ENCODE measurements around the gene STAT6. TPM values are rescaled to one million over a fixed set of nuclear protein-coding genes. Genes with fewer than 3 reads are reported as not detected.
"Not testable (repeated sequence)": the region's sequence is repeated elsewhere in the genome, so short reads cannot be mapped to it uniquely, and the experiment has no call there.

The STAT6 gene
- total and polyA plus RNA-seq, 5 experiments from 2014 or later: 80.2 to 316 (median 97.1) TPM

DNA sequence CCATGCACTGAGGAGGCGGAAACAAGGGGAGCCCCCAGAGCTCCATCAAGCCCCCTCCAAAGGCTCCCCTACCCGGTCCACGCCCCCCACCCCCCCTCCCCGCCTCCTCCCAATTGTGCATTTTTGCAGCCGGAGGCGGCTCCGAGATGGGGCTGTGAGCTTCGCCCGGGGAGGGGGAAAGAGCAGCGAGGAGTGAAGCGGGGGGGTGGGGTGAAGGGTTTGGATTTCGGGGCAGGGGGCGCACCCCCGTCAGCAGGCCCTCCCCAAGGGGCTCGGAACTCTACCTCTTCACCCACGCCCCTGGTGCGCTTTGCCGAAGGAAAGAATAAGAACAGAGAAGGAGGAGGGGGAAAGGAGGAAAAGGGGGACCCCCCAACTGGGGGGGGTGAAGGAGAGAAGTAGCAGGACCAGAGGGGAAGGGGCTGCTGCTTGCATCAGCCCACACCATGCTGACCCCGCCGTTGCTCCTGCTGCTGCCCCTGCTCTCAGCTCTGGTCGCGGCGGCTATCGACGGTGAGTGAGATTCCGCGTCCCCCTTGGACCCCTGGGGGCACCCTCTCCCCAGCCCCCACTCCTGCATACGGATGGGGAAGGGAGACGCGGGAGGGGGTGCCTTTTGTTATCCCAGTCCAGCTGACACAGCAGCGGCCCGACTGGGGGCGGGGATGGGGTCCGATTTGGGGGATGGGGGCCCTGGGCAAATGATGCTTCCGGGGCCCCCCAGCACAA lies 17.5 kb upstream of the STAT6 start:
- DNase-seq (peak in 1 of 10 donors; percentile 59), ATAC-seq (no peak)
- peak overlapping the region in 3 of 10 donors; percentile 6 to 88 (median 59) for H3K27ac Mint-ChIP-seq
- H3K4me1 Mint-ChIP-seq: peaks cover 17 to 25% (median 18%) of the 10 kb centered on the region in 4 donors
- H3K9me3 Mint-ChIP-seq: no peaks in the 10 kb centered on the region
- no peaks in the 10 kb centered on the region for H3K36me3 Mint-ChIP-seq
- H3K27me3 Mint-ChIP-seq: peaks cover 0 to 8% (median 0%) of the 10 kb centered on the region in 5 donors
- H3K4me3 Mint-ChIP-seq: peak overlapping the region; percentile 33 to 95 (median 88)
- POLR2A ChIA-PET: interaction anchor here (0.5 to 2.5 kb wide), 8 partner anchors 17 to 403 kb away, joined by 3 to 13 read pairs (median 4); partner anchors contain the start of genes NEMP1 and STAT6

DNA sequence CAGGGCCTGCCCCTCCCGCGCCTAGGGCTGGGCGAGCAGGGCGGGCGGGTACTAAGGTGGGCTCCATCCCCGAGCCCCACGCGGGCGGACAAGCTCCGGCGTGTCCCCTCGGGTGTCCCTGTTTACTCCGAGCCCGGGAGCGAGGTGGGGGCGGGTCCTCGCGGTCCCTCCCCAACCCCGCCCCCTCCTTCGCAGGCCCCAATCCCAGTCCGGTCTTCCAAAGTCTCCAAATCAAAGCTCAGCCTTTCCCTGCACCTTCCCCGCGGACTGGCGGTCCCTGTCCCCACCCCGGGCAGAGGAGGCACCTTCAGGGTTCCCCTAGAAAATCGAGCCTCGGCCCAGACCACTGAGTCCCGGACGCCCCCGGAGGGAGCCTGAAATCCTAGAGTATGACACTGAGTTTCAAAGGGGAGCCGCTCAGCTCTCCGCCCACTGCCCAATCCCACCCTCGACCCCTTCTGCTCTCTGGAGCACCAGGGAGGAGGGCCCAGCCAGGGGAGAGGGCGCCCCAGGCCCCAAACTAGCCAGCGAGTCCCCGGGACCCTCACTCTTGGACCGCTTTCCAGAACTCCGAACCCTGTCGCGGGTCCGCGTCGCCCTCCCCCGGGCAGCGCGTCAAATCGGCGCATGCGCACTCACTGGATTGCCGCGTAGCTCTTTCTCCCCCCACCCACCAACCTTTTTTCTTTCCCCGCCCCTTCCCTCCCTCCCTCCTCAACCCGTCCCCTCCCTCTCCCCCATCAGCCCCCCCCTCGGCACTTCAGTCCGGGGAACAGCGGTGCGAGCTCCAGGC lies 16.8 kb upstream of the STAT6 start, which contains the start of gene LRP1:
TSS of gene LRP1 (plus strand) at position 758 of the 793 bp plus-strand sequence. CDS start 482 bp downstream, outside the sequence.
- H3K9me3 Mint-ChIP-seq: no peaks in the 10 kb centered on the region
- no peaks in the 10 kb centered on the region for H3K36me3 Mint-ChIP-seq
- H3K27me3 Mint-ChIP-seq: peaks cover 0 to 8% (median 0%) of the 10 kb centered on the region in 5 donors
- peak; percentile 57 to 76 for ATAC-seq
- H3K4me3 Mint-ChIP-seq: peak within 1 kb of the TSS; percentile 82 to 95 (median 88)
- POLR2A ChIA-PET: interaction anchor here (0.5 to 2.5 kb wide), 12 partner anchors 16 to 1394 kb away, joined by 3 to 13 read pairs (median 4); partner anchors contain the start of genes NEMP1 and STAT6
- H3K27ac Mint-ChIP-seq: peak within 1 kb of the TSS; percentile 26 to 92 (median 75)
- peak; percentile 57 to 88 (median 76) for DNase-seq
- peaks cover 16 to 25% (median 17%) of the 10 kb centered on the region in 4 donors for H3K4me1 Mint-ChIP-seq

DNA sequence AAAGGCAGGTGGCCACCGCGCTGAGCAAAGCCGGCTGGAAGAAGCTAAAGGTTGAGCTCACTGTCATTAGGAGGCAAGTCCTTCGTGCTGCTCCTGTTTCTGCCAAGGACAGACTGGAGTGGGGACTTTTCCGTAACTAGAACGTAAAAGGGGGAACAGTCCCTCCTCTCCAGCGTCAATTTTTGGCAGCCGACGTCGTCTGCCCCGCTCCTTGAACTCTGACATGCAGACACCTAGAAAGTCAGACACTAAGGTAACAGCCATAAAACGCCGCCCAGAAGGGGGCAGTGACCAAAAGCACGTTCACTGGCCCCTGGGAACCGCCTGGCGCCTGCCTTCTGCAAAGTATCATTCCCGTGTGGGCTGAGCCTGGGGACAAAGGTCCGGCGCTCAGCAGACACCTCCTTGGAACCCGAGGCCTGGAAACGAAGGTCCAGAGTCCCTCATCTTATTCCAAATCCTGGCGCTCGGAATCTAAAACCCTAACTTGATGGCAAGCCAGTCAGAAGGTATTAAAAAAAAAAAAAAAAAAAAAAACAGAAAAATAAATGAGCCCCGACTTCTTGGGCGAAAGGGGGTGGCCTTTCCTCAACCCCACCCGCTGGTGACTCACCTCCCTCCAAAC lies 16.1 kb upstream of the STAT6 start:
- H3K27ac Mint-ChIP-seq: peak overlapping the region in 9 of 10 donors; percentile 26 to 85 (median 66)
- DNase-seq (peak in 9 of 10 donors; percentile 16 to 82 (median 42)), ATAC-seq (peak; percentile 38 to 43)
- POLR2A ChIA-PET: interaction anchor here (0.5 to 1.6 kb wide), 7 partner anchors 33 to 1393 kb away, joined by 3 to 7 read pairs (median 4); partner anchors contain the start of gene NEMP1
- H3K36me3 Mint-ChIP-seq: no peaks in the 10 kb centered on the region
- H3K4me3 Mint-ChIP-seq: peak overlapping the region; percentile 81 to 95 (median 88)
- H3K4me1 Mint-ChIP-seq: peaks cover 14 to 19% (median 17%) of the 10 kb centered on the region in 4 donors
- no peaks in the 10 kb centered on the region for H3K9me3 Mint-ChIP-seq
- peaks cover 0 to 8% (median 0%) of the 10 kb centered on the region in 5 donors for H3K27me3 Mint-ChIP-seq

DNA sequence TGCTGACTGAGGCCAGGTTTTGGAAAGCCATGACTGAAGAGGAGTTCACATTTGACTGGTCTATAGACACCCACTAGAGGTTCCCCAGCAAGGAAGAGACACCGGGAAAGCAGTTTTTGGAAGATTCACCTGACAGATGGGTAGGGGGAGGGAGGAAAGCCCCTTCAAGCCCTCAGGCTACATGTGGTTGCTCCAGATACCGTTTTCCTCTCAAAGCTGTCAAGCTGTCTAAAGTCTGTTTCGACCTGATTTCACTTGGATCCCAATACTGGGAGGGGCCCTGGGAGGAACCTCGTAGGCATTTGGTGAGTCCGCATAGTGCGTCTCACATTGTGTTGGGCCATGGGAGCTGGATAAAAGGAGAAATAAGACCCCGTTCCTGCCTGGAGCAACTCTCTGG lies 15.4 kb upstream of the STAT6 start:
- H3K9me3 Mint-ChIP-seq: no peaks in the 10 kb centered on the region
- POLR2A ChIA-PET: interaction anchor here (1.2 to 1.4 kb wide), 3 partner anchors 14 to 79 kb away, joined by 3 to 5 read pairs (median 4); no protein-coding TSS in a partner anchor
- peaks cover 0 to 8% (median 0%) of the 10 kb centered on the region in 5 donors for H3K27me3 Mint-ChIP-seq

DNA sequence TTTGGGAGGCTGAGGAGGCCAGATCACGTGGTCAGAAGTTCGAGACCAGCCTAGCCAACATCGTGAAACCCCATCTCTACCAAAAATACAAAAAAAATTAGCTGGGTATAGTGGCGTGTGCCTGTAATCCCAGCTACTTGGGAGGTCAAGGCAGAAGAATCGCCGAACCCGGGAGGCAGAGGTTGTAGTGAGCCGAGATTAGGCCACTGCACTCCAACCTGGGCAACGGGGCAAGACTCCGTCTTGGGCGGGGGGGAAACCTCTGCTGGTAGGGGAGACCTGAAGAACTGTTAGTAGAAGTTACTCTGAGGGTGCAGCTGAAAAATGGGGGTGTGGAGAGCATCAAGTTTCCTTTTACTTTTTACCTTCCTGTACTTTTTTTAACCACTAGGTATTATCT lies 14.9 kb upstream of the STAT6 start:
- H3K27me3 Mint-ChIP-seq: peaks cover 0 to 8% (median 0%) of the 10 kb centered on the region in 5 donors
- no peaks in the 10 kb centered on the region for H3K9me3 Mint-ChIP-seq
- no peak for ATAC-seq
- H3K4me3 Mint-ChIP-seq: peak overlapping the region in 2 of 10 donors; percentile 22 to 28
- H3K27ac Mint-ChIP-seq: peak overlapping the region in 1 of 10 donors; percentile 77
- DNase-seq: peak in 1 of 10 donors; percentile 22
- H3K36me3 Mint-ChIP-seq: no peaks in the 10 kb centered on the region
- peaks cover 10 to 18% (median 15%) of the 10 kb centered on the region in 4 donors for H3K4me1 Mint-ChIP-seq
- POLR2A ChIA-PET: interaction anchor here (1.4 kb wide), 1 partner anchor 14 kb away, joined by 5 read pairs; no protein-coding TSS in a partner anchor

More for the DNA sequence above, 15.4 kb upstream of the STAT6 start:
- ATAC-seq (no peak), DNase-seq (peak in 1 of 10 donors; percentile 34)
- Mint-ChIP-seq H3K4me1 (peaks cover 11 to 18% (median 17%) of the 10 kb centered on the region in 4 donors), H3K27ac (peak overlapping the region in 3 of 10 donors; percentile 24 to 85 (median 62)), H3K36me3 (no peaks in the 10 kb centered on the region), H3K4me3 (peak overlapping the region; percentile 19 to 95 (median 70))

DNA sequence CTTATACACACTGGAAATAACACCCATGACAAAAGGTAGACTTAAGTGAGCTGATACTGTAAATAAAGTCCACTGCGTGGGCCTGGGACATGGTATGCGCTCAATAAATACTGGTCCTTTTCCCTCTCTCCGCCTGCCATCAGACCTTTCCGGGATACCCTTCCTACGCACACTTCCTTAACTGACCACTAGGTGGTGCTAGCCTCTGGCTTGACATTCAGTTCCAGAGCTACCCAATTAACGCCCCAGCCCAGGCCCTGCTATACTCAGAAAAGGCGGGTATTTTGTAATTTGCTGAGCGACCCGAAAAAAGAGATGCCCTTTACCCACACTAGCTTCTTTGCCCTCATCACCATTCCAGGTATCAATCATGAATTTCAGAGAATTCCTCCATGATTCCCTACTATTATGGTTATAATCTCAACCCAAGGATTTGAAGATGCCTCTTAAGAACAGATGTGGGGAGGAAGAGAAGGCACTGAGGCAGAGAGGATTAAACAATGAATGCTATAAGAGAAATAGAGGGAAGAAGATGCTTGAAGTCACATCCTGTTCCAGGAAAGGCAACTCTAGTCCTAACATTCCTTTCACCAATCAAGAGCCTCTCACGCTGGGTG lies 13.2 kb upstream of the STAT6 start:
- peak; percentile 52 to 67 for ATAC-seq
- POLR2A ChIA-PET: interaction anchor here (0.5 to 1.8 kb wide), 6 partner anchors 12 to 389 kb away, joined by 3 to 11 read pairs (median 4); partner anchors contain the start of gene STAT6
- peaks cover 0 to 8% (median 0%) of the 10 kb centered on the region in 5 donors for H3K27me3 Mint-ChIP-seq
- H3K27ac Mint-ChIP-seq: peak overlapping the region in 3 of 10 donors; percentile 14 to 46 (median 17)
- H3K4me3 Mint-ChIP-seq: peak overlapping the region in 1 of 10 donors; percentile 5
- H3K36me3 Mint-ChIP-seq: no peaks in the 10 kb centered on the region
- no peaks in the 10 kb centered on the region for H3K9me3 Mint-ChIP-seq
- DNase-seq: peak; percentile 53 to 89 (median 76)
- H3K4me1 Mint-ChIP-seq: peaks cover 8 to 17% (median 12%) of the 10 kb centered on the region in 4 donors

DNA sequence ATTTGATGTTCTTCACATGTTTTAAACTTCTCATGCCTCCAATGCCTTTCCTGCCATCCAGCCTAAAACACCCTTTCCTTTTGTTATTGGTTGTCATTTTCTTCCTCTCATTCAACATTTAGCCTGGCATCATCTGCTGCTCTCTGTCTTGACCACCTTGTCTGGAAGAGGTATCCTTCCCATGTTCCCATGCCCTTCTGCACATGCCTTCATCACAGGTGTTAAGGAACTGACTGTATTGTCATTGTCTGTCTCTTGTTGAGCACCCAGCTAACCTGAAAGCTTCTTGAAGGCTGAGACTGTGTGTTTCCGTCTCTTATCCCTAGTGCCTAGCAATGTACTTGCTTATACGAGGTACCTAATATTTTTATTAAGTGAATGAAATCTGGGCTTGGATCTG lies 12.7 kb upstream of the STAT6 start:
- Mint-ChIP-seq H3K36me3 (no peaks in the 10 kb centered on the region), H3K27ac (peak overlapping the region in 2 of 10 donors; percentile 17 to 46), H3K4me1 (peaks cover 8 to 17% (median 15%) of the 10 kb centered on the region in 4 donors), H3K4me3 (no peak overlapping the region), H3K27me3 (peaks cover 0 to 8% (median 0%) of the 10 kb centered on the region in 5 donors), H3K9me3 (no peaks in the 10 kb centered on the region)
- POLR2A ChIA-PET: interaction anchor here (0.5 to 1.8 kb wide), 5 partner anchors 12 to 389 kb away, joined by 3 to 11 read pairs (median 4); partner anchors contain the start of gene STAT6
- DNase-seq (peak in 1 of 10 donors; percentile 0), ATAC-seq (no peak)

DNA sequence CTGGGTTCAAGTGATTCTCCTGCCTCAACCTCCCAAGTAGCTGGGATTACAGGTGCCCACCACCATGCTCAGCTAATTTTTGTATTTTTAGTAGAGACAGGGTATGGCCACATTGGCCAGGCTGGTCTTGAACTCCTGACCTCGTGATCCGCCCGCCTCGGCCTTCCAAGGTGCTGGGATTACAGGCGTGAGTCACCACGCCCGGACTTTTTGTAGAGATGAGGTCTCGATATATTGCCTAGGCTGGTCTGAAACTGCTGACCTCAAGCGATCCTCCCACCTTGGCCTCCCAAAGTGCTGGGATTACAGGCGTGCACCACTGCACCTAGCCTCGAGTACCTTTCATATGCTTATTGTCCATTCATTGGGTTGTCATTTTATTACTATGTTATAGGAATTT lies 9.6 kb upstream of the STAT6 start:
- H3K27ac Mint-ChIP-seq, POLR2A ChIA-PET, ATAC-seq, H3K4me3 Mint-ChIP-seq, H3K36me3 Mint-ChIP-seq, H3K27me3 Mint-ChIP-seq, H3K9me3 Mint-ChIP-seq: not testable (repeated sequence)
- peaks cover 4 to 16% (median 7%) of the 10 kb centered on the region in 4 donors for H3K4me1 Mint-ChIP-seq
- DNase-seq: peak in 1 of 10 donors; percentile 57

DNA sequence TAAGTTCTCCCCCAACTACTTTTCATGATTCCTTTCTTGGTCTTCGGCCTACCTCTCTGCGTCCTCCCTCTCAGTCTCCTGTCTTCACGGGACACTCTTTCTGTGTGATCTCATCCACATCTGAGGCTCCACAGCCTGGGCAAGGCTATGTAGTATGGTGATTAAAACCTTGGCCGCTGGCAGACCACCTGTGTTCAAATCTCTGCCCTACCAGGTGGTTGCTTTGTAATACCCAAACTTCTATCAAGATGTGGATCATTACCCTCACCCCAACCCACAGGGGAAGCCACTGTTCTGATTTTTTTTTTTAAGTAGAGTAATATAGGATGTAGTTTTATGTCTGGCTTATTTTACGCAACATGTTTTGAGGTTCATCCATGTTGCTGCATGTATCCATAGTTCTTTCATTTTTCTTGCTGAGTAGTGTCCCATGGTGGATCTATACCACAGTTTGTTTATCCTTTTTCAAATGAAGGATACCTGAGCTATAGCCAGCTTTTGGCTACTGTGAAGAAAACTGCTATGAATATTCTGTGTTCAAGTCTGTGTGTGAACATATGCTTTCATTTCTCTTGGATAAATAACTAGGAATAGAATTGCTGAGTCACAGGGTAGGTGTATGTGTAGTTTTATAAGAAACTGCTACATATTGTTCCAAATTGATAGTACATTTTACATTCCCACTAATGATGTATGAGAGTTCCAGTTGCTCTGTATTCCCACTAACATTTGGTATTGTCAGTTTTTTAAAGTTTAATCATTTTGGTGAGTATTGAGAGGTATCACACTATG lies 8.3 kb upstream of the STAT6 start:
- H3K27me3 Mint-ChIP-seq: peaks cover 0 to 4% (median 0%) of the 10 kb centered on the region in 5 donors
- DNase-seq (peak in 1 of 10 donors; percentile 8), ATAC-seq (no peak)
- no peaks in the 10 kb centered on the region for H3K9me3 Mint-ChIP-seq
- POLR2A ChIA-PET: no interaction called here
- peaks cover 4 to 16% (median 5%) of the 10 kb centered on the region in 4 donors for H3K4me1 Mint-ChIP-seq
- H3K27ac Mint-ChIP-seq: no peak overlapping the region
- no peaks in the 10 kb centered on the region for H3K36me3 Mint-ChIP-seq
- no peak overlapping the region for H3K4me3 Mint-ChIP-seq

DNA sequence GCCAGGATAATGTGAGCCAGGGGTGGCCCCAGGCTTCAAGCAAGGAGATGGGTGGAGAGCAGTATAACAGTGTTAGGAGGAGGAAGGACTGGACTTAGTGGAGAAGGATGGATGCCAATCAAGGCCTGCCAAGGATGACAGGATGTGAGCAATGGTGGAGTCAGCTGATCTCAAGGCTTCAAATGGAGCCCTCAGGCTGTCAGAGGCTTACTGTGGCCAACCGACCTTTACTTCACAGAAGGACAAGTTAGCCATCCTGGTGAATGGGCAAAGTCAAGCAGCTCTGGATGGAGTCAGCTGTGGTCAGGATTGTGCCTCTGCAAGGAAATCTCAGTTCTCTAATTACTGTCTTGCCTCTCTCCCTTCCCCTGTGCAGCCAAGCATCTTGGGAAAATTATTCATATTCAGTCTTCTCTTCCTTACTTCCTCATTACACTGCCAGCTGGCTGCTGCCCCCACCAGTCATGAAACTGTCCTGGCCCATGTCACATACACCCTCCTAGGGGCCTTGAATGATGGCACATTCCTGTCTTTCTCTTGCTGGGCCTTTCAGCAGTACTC lies 7.6 kb upstream of the STAT6 start:
- peak in 1 of 10 donors; percentile 8 for DNase-seq
- H3K27ac Mint-ChIP-seq: no peak overlapping the region

More for the DNA sequence above, 7.6 kb upstream of the STAT6 start:
- no peaks in the 10 kb centered on the region for H3K27me3 Mint-ChIP-seq
- POLR2A ChIA-PET: no interaction called here
- H3K4me1 Mint-ChIP-seq: peaks cover 0 to 13% (median 0%) of the 10 kb centered on the region in 4 donors
- no peak for ATAC-seq
- no peaks in the 10 kb centered on the region for H3K9me3 Mint-ChIP-seq
- no peaks in the 10 kb centered on the region for H3K36me3 Mint-ChIP-seq
- no peak overlapping the region for H3K4me3 Mint-ChIP-seq
